ENCODE measurements around the gene NRTN. TPM values are rescaled to one million over a fixed set of nuclear protein-coding genes. Genes with fewer than 3 reads are reported as not detected.
A peak's percentile ranks its signal among the peaks of the same experiment; 100 is the strongest.

NRTN gene
- total and polyA plus RNA-seq, 2 of the 13 experiments (the other 11 are each of a cell fraction or from before 2014, with no cell fraction given): 4.1 to 5.3 TPM

DNA sequence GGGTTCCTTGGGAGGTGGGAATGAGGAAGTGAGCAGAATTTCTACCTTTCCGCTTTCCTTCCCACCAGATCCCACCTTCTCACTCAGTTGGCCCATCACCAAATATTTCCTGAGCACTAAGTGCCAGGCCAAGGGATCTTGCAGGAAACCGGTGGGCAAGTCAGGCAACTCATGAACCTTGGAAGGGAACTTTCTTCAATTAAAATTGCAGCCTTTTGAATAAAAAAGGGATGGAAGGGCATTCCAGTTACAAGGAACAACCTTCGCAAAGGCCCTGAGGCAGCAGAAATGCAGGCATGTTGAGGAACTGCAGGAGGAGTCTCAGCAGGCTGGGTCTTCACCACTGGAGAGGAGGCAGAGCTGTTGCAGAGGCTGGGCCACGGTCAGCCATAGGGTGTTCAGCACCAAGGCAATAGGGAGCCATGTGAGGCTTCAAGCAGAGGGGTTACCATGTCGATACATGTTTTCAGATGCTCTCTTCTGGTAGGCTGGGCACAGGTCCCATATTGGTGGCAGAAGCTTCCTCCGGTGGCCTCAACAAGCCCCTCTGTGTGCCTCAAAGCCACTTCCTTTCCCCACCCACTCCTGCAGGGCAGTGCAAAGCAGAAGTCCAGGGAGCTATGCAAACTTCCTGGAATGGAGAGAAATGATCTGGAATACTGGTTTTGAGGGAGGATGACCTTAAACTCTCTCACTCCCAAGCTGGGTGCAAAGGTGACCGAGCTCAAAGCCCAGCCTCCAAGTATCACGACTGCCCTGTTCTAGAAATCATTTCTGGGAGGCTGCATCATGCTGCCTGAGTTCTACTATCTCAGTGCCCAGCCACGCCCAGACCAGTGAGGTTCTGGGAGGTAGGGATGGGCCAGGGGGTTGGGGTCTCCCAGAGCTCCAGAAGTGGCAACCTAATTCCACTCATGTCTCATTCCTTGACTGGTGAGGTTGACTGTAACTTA lies 34.5 kb downstream of the NRTN start, which contains the start of gene FUT6 (continued):
- TF ChIP-seq ADNP (CRISPR knock-in tag; IDR thresholded peaks at IDR 0.05): 0 out of 2 replicates have a peak, but pooled peaks have one; percentile 31
- TF ChIP-seq, protein P1, sequence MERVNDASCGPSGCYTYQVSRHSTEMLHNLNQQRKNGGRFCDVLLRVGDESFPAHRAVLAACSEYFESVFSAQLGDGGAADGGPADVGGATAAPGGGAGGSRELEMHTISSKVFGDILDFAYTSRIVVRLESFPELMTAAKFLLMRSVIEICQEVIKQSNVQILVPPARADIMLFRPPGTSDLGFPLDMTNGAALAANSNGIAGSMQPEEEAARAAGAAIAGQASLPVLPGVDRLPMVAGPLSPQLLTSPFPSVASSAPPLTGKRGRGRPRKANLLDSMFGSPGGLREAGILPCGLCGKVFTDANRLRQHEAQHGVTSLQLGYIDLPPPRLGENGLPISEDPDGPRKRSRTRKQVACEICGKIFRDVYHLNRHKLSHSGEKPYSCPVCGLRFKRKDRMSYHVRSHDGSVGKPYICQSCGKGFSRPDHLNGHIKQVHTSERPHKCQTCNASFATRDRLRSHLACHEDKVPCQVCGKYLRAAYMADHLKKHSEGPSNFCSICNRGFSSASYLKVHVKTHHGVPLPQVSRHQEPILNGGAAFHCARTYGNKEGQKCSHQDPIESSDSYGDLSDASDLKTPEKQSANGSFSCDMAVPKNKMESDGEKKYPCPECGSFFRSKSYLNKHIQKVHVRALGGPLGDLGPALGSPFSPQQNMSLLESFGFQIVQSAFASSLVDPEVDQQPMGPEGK (CRISPR knock-in tag; IDR thresholded peaks at IDR 0.05): peak; percentile 31; the same call in 1 of the 2 replicates
- no peak for TF ChIP-seq NFKBIZ (CRISPR knock-in tag; IDR thresholded peaks at IDR 0.05)
- TF ChIP-seq KDM3A (CRISPR knock-in tag; IDR thresholded peaks at IDR 0.05; ENCODE audit: low read depth): peak; percentile 45; the same call in 1 of the 2 replicates
- peak; percentile 11; the same call in 1 of the 2 replicates for TF ChIP-seq ZNF652 (CRISPR knock-in tag; IDR thresholded peaks at IDR 0.05; ENCODE audit: borderline replicate concordance, low read depth)
- TF ChIP-seq, protein P2, sequence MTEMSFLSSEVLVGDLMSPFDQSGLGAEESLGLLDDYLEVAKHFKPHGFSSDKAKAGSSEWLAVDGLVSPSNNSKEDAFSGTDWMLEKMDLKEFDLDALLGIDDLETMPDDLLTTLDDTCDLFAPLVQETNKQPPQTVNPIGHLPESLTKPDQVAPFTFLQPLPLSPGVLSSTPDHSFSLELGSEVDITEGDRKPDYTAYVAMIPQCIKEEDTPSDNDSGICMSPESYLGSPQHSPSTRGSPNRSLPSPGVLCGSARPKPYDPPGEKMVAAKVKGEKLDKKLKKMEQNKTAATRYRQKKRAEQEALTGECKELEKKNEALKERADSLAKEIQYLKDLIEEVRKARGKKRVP (CRISPR knock-in tag; IDR thresholded peaks at IDR 0.05): 0 out of 4 replicates have a peak, but pooled peaks of 1 of the 2 experiments have one; percentile 4
- no peak for TF ChIP-seq POGZ (CRISPR knock-in tag; IDR thresholded peaks at IDR 0.05)
- TF ChIP-seq, protein P3, sequence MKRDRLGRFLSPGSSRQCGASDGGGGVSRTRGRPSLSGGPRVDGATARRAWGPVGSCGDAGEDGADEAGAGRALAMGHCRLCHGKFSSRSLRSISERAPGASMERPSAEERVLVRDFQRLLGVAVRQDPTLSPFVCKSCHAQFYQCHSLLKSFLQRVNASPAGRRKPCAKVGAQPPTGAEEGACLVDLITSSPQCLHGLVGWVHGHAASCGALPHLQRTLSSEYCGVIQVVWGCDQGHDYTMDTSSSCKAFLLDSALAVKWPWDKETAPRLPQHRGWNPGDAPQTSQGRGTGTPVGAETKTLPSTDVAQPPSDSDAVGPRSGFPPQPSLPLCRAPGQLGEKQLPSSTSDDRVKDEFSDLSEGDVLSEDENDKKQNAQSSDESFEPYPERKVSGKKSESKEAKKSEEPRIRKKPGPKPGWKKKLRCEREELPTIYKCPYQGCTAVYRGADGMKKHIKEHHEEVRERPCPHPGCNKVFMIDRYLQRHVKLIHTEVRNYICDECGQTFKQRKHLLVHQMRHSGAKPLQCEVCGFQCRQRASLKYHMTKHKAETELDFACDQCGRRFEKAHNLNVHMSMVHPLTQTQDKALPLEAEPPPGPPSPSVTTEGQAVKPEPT (CRISPR knock-in tag; IDR thresholded peaks at IDR 0.05; ENCODE audit: low read depth): peak; percentile 46; the same call in 1 of the 2 replicates
- TF ChIP-seq MTA1 (CRISPR knock-in tag; IDR thresholded peaks at IDR 0.05; ENCODE audit: borderline replicate concordance): peak; percentile 43
- TF ChIP-seq, protein P4, sequence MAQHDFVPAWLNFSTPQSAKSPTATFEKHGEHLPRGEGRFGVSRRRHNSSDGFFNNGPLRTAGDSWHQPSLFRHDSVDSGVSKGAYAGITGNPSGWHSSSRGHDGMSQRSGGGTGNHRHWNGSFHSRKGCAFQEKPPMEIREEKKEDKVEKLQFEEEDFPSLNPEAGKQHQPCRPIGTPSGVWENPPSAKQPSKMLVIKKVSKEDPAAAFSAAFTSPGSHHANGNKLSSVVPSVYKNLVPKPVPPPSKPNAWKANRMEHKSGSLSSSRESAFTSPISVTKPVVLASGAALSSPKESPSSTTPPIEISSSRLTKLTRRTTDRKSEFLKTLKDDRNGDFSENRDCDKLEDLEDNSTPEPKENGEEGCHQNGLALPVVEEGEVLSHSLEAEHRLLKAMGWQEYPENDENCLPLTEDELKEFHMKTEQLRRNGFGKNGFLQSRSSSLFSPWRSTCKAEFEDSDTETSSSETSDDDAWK (CRISPR knock-in tag; IDR thresholded peaks at IDR 0.05): no peak
- 0 out of 2 replicates have a peak, but pooled peaks have one; percentile 19 for TF ChIP-seq PHF21A (CRISPR knock-in tag; IDR thresholded peaks at IDR 0.05)
- TF ChIP-seq, protein P5, sequence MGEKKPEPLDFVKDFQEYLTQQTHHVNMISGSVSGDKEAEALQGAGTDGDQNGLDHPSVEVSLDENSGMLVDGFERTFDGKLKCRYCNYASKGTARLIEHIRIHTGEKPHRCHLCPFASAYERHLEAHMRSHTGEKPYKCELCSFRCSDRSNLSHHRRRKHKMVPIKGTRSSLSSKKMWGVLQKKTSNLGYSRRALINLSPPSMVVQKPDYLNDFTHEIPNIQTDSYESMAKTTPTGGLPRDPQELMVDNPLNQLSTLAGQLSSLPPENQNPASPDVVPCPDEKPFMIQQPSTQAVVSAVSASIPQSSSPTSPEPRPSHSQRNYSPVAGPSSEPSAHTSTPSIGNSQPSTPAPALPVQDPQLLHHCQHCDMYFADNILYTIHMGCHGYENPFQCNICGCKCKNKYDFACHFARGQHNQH (CRISPR knock-in tag; IDR thresholded peaks at IDR 0.05): peak; percentile 71
- peak; percentile 86 for TF ChIP-seq ZMYM3 (CRISPR knock-in tag; IDR thresholded peaks at IDR 0.05)
- peak; percentile 56; the same call in 1 of the 2 replicates for TF ChIP-seq ZNF557 (CRISPR knock-in tag; IDR thresholded peaks at IDR 0.05)
- peak; percentile 64; the same call in 1 of the 2 replicates for TF ChIP-seq SPEN (CRISPR knock-in tag; IDR thresholded peaks at IDR 0.05; ENCODE audit: low read depth)
- no peak for TF ChIP-seq ZNF572 (CRISPR knock-in tag; IDR thresholded peaks at IDR 0.05)
- TF ChIP-seq ZBTB42 (CRISPR knock-in tag; IDR thresholded peaks at IDR 0.05): 0 out of 2 replicates have a peak, but pooled peaks have one; percentile 51
- TF ChIP-seq THAP11 (CRISPR knock-in tag; IDR thresholded peaks at IDR 0.05): peak; percentile 37; the same call in 1 of the 2 replicates
- peak; percentile 54; the same call in 1 of the 2 replicates for TF ChIP-seq ZNF547 (CRISPR knock-in tag; IDR thresholded peaks at IDR 0.05)
- no peak for TF ChIP-seq SMARCE1 (IDR thresholded peaks at IDR 0.05; ENCODE audit: borderline replicate concordance)
- peak; percentile 62 for TF ChIP-seq HDAC1 (CRISPR knock-in tag; IDR thresholded peaks at IDR 0.05)
- TF ChIP-seq ZNF577 (CRISPR knock-in tag; IDR thresholded peaks at IDR 0.05; ENCODE audit: borderline replicate concordance, low read depth): no peak
